ENCODE results near the gene ERBB3.

ERBB3 gene

GRCh38 chr12:56079723-56080555 is at the start of gene ERBB3:
Gene ERBB3 (plus strand): TSS chr12:56080165. CDS start chr12:56080301, 136 bp downstream.
- ATAC-seq (ENCODE audit: low read depth) (peak; percentile 84), DNase-seq (ENCODE audit: low spot score) (peak; percentile 91)
- peaks cover 4% of the 10 kb centered on the region for H3K4me1 ChIP-seq (ENCODE audit: insufficient read depth, poor library complexity, severe bottlenecking)
- no peak for TF ChIP-seq CTCF (IDR thresholded peaks at IDR 0.05; ENCODE audit: poor library complexity, severe bottlenecking)
- H3K27me3 ChIP-seq (ENCODE audit: insufficient read depth, poor library complexity, severe bottlenecking), result no peaks in the 10 kb centered on the region
- no peaks in the 10 kb centered on the region for H3K9me3 ChIP-seq (ENCODE audit: severe bottlenecking)
- peak within 1 kb of the TSS; percentile 72 for H3K27ac ChIP-seq (ENCODE audit: poor library complexity, severe bottlenecking)
- no peaks in the 10 kb centered on the region for H3K36me3 ChIP-seq (ENCODE audit: low read depth)
- peak within 1 kb of the TSS; percentile 57 for H3K4me3 ChIP-seq (ENCODE audit: severe bottlenecking)

GRCh38 chr12:56031987-56032386 is 48.0 kb upstream of the ERBB3 start:
- no peaks in the 10 kb centered on the region for H3K27me3 ChIP-seq (ENCODE audit: insufficient read depth, poor library complexity, severe bottlenecking)
- DNase-seq (ENCODE audit: low spot score) (no peak), ATAC-seq (ENCODE audit: low read depth) (no peak)
- no peak overlapping the region for H3K4me3 ChIP-seq (ENCODE audit: severe bottlenecking)
- TF ChIP-seq CTCF (IDR thresholded peaks at IDR 0.05; ENCODE audit: poor library complexity, severe bottlenecking), result no peak
- H3K36me3 ChIP-seq (ENCODE audit: low read depth), result no peaks in the 10 kb centered on the region; the same call in 1 of the 2 replicates
- H3K4me1 ChIP-seq (ENCODE audit: insufficient read depth, poor library complexity, severe bottlenecking), result peaks cover 6% of the 10 kb centered on the region
- H3K27ac ChIP-seq (ENCODE audit: poor library complexity, severe bottlenecking), result no peak overlapping the region
- no peaks in the 10 kb centered on the region for H3K9me3 ChIP-seq (ENCODE audit: severe bottlenecking)

GRCh38 chr12:56034586-56035332 is 45.2 kb upstream of the ERBB3 start:
- no peak for ATAC-seq (ENCODE audit: low read depth)
- H3K36me3 ChIP-seq (ENCODE audit: low read depth), result no peaks in the 10 kb centered on the region; the same call in 1 of the 2 replicates

GRCh38 chr12:56037161-56037560 is 42.8 kb upstream of the ERBB3 start:
- DNase-seq (ENCODE audit: low spot score) (no peak), ATAC-seq (ENCODE audit: low read depth) (no peak)
- Histone ChIP-seq H3K27ac (ENCODE audit: poor library complexity, severe bottlenecking) (no peak overlapping the region), H3K36me3 (ENCODE audit: low read depth) (no peaks in the 10 kb centered on the region; the same call in 1 of the 2 replicates), H3K9me3 (ENCODE audit: severe bottlenecking) (no peaks in the 10 kb centered on the region), H3K4me1 (ENCODE audit: insufficient read depth, poor library complexity, severe bottlenecking) (no peaks in the 10 kb centered on the region), H3K4me3 (ENCODE audit: severe bottlenecking) (no peak overlapping the region), H3K27me3 (ENCODE audit: insufficient read depth, poor library complexity, severe bottlenecking) (no peaks in the 10 kb centered on the region)
- no peak for TF ChIP-seq CTCF (IDR thresholded peaks at IDR 0.05; ENCODE audit: poor library complexity, severe bottlenecking)

More at GRCh38 chr12:56034586-56035332, 45.2 kb upstream of the ERBB3 start:
- H3K4me3 ChIP-seq (ENCODE audit: severe bottlenecking), result no peak overlapping the region
- no peak overlapping the region for H3K27ac ChIP-seq (ENCODE audit: poor library complexity, severe bottlenecking)
- H3K27me3 ChIP-seq (ENCODE audit: insufficient read depth, poor library complexity, severe bottlenecking), result no peaks in the 10 kb centered on the region
- no peak for TF ChIP-seq CTCF (IDR thresholded peaks at IDR 0.05; ENCODE audit: poor library complexity, severe bottlenecking)
- no peaks in the 10 kb centered on the region for H3K4me1 ChIP-seq (ENCODE audit: insufficient read depth, poor library complexity, severe bottlenecking)
- DNase-seq (ENCODE audit: low spot score), result no peak
- no peaks in the 10 kb centered on the region for H3K9me3 ChIP-seq (ENCODE audit: severe bottlenecking)
